ENCODE data around the gene APAF1.
"Not testable (repeated sequence)": the region's sequence is repeated elsewhere in the genome, so short reads cannot be mapped to it uniquely, and the experiment has no call there.

Gene APAF1

DNA sequence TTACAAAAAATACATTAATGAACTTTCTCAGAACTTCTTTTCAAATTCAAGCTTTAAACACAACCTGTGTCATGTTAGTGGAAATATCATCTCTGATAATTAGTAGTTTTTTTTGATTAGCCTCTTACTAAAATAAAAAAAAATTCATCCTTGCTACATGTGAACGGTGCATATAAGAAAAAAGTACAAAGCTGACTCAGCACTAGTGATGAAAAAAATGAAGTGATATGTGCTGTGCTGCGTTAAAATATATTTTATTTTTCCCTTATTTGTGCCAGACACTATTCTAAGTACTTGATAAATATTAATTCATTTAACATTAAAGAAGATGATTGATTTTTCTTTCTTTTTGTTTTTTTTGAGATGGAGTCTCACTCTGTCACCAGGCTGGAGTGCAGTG, 8.0 kb upstream of the APAF1 start:
- Histone ChIP-seq H3K4me3 (ENCODE audit: low read length in 2 of 2) (no peak overlapping the region), H3K4me1 (ENCODE audit: control insufficient read depth in 2 of 2, insufficient read depth in 2 of 2, low read length in 2 of 2) (no peaks in the 10 kb centered on the region), H3K9ac (ENCODE audit: low read depth in 1 of 2, low read length in 2 of 2) (no peak overlapping the region), H3K36me3 (ENCODE audit: control insufficient read depth in 2 of 2, insufficient read depth in 2 of 2, low read length in 2 of 2) (no peaks in the 10 kb centered on the region), H3K27me3 (ENCODE audit: control insufficient read depth in 2 of 2, insufficient read depth in 2 of 2, low read length in 2 of 2) (no peaks in the 10 kb centered on the region), H3K27ac (ENCODE audit: low read depth in 2 of 2, low read length in 2 of 2) (no peak overlapping the region), H3K9me3 (ENCODE audit: control insufficient read depth in 2 of 2, low read length in 2 of 2) (no peaks in the 10 kb centered on the region)

- H3K4me3 ChIP-seq (ENCODE audit: low read length in 2 of 2) = no peak overlapping the region
- H3K9ac ChIP-seq (ENCODE audit: low read depth in 1 of 2, low read length in 2 of 2) = no peak overlapping the region
- H3K4me1 ChIP-seq (ENCODE audit: control insufficient read depth in 2 of 2, insufficient read depth in 2 of 2, low read length in 2 of 2) = no peaks in the 10 kb centered on the region
- no peak overlapping the region for H3K27ac ChIP-seq (ENCODE audit: low read depth in 2 of 2, low read length in 2 of 2)
- no peaks in the 10 kb centered on the region for H3K27me3 ChIP-seq (ENCODE audit: control insufficient read depth in 2 of 2, insufficient read depth in 2 of 2, low read length in 2 of 2)
- H3K9me3 ChIP-seq (ENCODE audit: control insufficient read depth in 2 of 2, low read length in 2 of 2) = no peaks in the 10 kb centered on the region
- H3K36me3 ChIP-seq (ENCODE audit: control insufficient read depth in 2 of 2, insufficient read depth in 2 of 2, low read length in 2 of 2) = no peaks in the 10 kb centered on the region
These were observed 7.1 kb upstream of the APAF1 start for GRCh38 chr12:98638009-98638408.

DNA sequence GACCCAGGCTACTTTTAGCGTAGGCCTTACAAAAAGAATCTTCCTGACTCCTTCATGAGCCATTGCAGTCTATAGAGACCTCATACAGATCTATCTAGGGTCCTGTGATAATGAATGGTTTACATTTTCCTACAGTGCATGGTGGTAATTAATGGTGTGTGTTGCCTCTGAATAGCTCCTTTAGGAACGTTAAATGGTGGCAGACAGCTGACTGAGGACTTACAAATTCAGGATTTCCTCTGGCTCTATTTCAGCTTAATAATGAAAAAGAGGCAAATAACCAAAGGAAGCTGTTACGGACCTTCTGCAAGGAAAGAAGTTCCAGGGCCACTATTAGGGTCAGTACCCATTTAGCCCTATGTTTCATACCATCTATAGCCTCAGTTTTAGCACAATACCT, 5.6 kb upstream of the APAF1 start:
- no peak overlapping the region for H3K9ac ChIP-seq (ENCODE audit: low read depth in 1 of 2, low read length in 2 of 2)
- peaks cover 0 to 3% of the 10 kb centered on the region in 2 donors for H3K4me1 ChIP-seq (ENCODE audit: control insufficient read depth in 2 of 2, insufficient read depth in 2 of 2, low read length in 2 of 2)
- H3K36me3 ChIP-seq (ENCODE audit: control insufficient read depth in 2 of 2, insufficient read depth in 2 of 2, low read length in 2 of 2) = no peaks in the 10 kb centered on the region
- no peak overlapping the region for H3K4me3 ChIP-seq (ENCODE audit: low read length in 2 of 2)
- H3K27me3 ChIP-seq (ENCODE audit: control insufficient read depth in 2 of 2, insufficient read depth in 2 of 2, low read length in 2 of 2) = no peaks in the 10 kb centered on the region
- H3K9me3 ChIP-seq (ENCODE audit: control insufficient read depth in 2 of 2, low read length in 2 of 2) = no peaks in the 10 kb centered on the region
- H3K27ac ChIP-seq (ENCODE audit: low read depth in 2 of 2, low read length in 2 of 2) = no peak overlapping the region

- not testable (repeated sequence) for H3K27me3 ChIP-seq (ENCODE audit: control insufficient read depth in 2 of 2, insufficient read depth in 2 of 2, low read length in 2 of 2); H3K4me1 ChIP-seq (ENCODE audit: control insufficient read depth in 2 of 2, insufficient read depth in 2 of 2, low read length in 2 of 2); H3K36me3 ChIP-seq (ENCODE audit: control insufficient read depth in 2 of 2, insufficient read depth in 2 of 2, low read length in 2 of 2); H3K4me3 ChIP-seq (ENCODE audit: low read length in 2 of 2); H3K9me3 ChIP-seq (ENCODE audit: control insufficient read depth in 2 of 2, low read length in 2 of 2); H3K27ac ChIP-seq (ENCODE audit: low read depth in 2 of 2, low read length in 2 of 2); H3K9ac ChIP-seq (ENCODE audit: low read depth in 1 of 2, low read length in 2 of 2)
These were observed 2.3 kb upstream of the APAF1 start for GRCh38 chr12:98642801-98643200.

GRCh38 chr12:98644433-98644711, 718 bp upstream of the APAF1 start:
- H3K9ac ChIP-seq (ENCODE audit: low read depth in 1 of 2, low read length in 2 of 2) = peak overlapping the region; percentile 81 to 94

GRCh38 chr12:98645572-98646067, 530 bp downstream of the APAF1 start:
- peaks cover 6% of the 10 kb centered on the region in 2 donors for H3K4me1 ChIP-seq (ENCODE audit: control insufficient read depth in 2 of 2, insufficient read depth in 2 of 2, low read length in 2 of 2)

More at GRCh38 chr12:98644433-98644711, 718 bp upstream of the APAF1 start:
- H3K4me1 ChIP-seq (ENCODE audit: control insufficient read depth in 2 of 2, insufficient read depth in 2 of 2, low read length in 2 of 2) = peaks cover 6% of the 10 kb centered on the region in 2 donors
- H3K27ac ChIP-seq (ENCODE audit: low read depth in 2 of 2, low read length in 2 of 2) = peak overlapping the region; percentile 79 to 93
- no peaks in the 10 kb centered on the region for H3K27me3 ChIP-seq (ENCODE audit: control insufficient read depth in 2 of 2, insufficient read depth in 2 of 2, low read length in 2 of 2)
- no peaks in the 10 kb centered on the region for H3K9me3 ChIP-seq (ENCODE audit: control insufficient read depth in 2 of 2, low read length in 2 of 2)
- H3K36me3 ChIP-seq (ENCODE audit: control insufficient read depth in 2 of 2, insufficient read depth in 2 of 2, low read length in 2 of 2) = peaks cover 8 to 12% of the 10 kb centered on the region in 2 donors
- H3K4me3 ChIP-seq (ENCODE audit: low read length in 2 of 2) = peak overlapping the region; percentile 91 to 93

GRCh38 chr12:98646294-98647090, 1.4 kb downstream of the APAF1 start:
- Histone ChIP-seq H3K9ac (ENCODE audit: low read depth in 1 of 2, low read length in 2 of 2) (peak overlapping the region; percentile 90 to 94), H3K36me3 (ENCODE audit: control insufficient read depth in 2 of 2, insufficient read depth in 2 of 2, low read length in 2 of 2) (peaks cover 21 to 25% of the 10 kb centered on the region in 2 donors), H3K27ac (ENCODE audit: low read depth in 2 of 2, low read length in 2 of 2) (no peak overlapping the region), H3K4me3 (ENCODE audit: low read length in 2 of 2) (peak overlapping the region; percentile 91 to 93), H3K9me3 (ENCODE audit: control insufficient read depth in 2 of 2, low read length in 2 of 2) (no peaks in the 10 kb centered on the region), H3K4me1 (ENCODE audit: control insufficient read depth in 2 of 2, insufficient read depth in 2 of 2, low read length in 2 of 2) (peaks cover 6% of the 10 kb centered on the region in 2 donors), H3K27me3 (ENCODE audit: control insufficient read depth in 2 of 2, insufficient read depth in 2 of 2, low read length in 2 of 2) (no peaks in the 10 kb centered on the region)

More at GRCh38 chr12:98645572-98646067, 530 bp downstream of the APAF1 start:
- Histone ChIP-seq H3K36me3 (ENCODE audit: control insufficient read depth in 2 of 2, insufficient read depth in 2 of 2, low read length in 2 of 2) (peaks cover 17 to 20% of the 10 kb centered on the region in 2 donors), H3K9me3 (ENCODE audit: control insufficient read depth in 2 of 2, low read length in 2 of 2) (no peaks in the 10 kb centered on the region), H3K4me3 (ENCODE audit: low read length in 2 of 2) (peak overlapping the region; percentile 91 to 93), H3K27me3 (ENCODE audit: control insufficient read depth in 2 of 2, insufficient read depth in 2 of 2, low read length in 2 of 2) (no peaks in the 10 kb centered on the region), H3K27ac (ENCODE audit: low read depth in 2 of 2, low read length in 2 of 2) (peak overlapping the region; percentile 93 to 94), H3K9ac (ENCODE audit: low read depth in 1 of 2, low read length in 2 of 2) (peak overlapping the region; percentile 90 to 94)

DNA sequence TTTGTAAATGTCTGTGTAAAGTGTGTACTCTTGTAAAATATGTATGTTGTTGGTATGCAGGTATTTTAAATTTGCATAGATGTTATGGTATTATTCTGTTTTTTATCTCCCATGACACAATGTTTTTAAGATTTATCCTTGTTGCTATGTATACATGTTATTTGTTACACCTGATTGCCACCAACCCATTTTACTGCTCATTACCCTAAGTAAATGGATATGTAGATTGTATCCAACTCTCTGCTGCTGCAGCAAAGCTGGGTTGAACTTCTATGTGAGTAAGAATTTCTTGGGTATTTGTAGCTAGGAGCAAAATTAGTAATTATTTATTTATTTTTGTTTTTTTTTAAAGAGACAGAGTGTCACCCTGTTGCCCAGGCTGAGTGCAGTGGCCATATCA, 6.2 kb downstream of the APAF1 start:
- H3K36me3 ChIP-seq (ENCODE audit: control insufficient read depth in 2 of 2, insufficient read depth in 2 of 2, low read length in 2 of 2) = peaks cover 23 to 30% of the 10 kb centered on the region in 2 donors
- H3K27ac ChIP-seq (ENCODE audit: low read depth in 2 of 2, low read length in 2 of 2) = no peak overlapping the region
- no peaks in the 10 kb centered on the region for H3K9me3 ChIP-seq (ENCODE audit: control insufficient read depth in 2 of 2, low read length in 2 of 2)
- H3K4me1 ChIP-seq (ENCODE audit: control insufficient read depth in 2 of 2, insufficient read depth in 2 of 2, low read length in 2 of 2) = peaks cover 4% of the 10 kb centered on the region in 2 donors
- no peaks in the 10 kb centered on the region for H3K27me3 ChIP-seq (ENCODE audit: control insufficient read depth in 2 of 2, insufficient read depth in 2 of 2, low read length in 2 of 2)
- H3K4me3 ChIP-seq (ENCODE audit: low read length in 2 of 2) = no peak overlapping the region
- no peak overlapping the region for H3K9ac ChIP-seq (ENCODE audit: low read depth in 1 of 2, low read length in 2 of 2)

- Histone ChIP-seq H3K9me3 (ENCODE audit: control insufficient read depth in 2 of 2, low read length in 2 of 2) (no peaks in the 10 kb centered on the region), H3K27ac (ENCODE audit: low read depth in 2 of 2, low read length in 2 of 2) (no peak overlapping the region), H3K4me3 (ENCODE audit: low read length in 2 of 2) (no peak overlapping the region), H3K36me3 (ENCODE audit: control insufficient read depth in 2 of 2, insufficient read depth in 2 of 2, low read length in 2 of 2) (peaks cover 32 to 38% of the 10 kb centered on the region in 2 donors), H3K9ac (ENCODE audit: low read depth in 1 of 2, low read length in 2 of 2) (no peak overlapping the region), H3K27me3 (ENCODE audit: control insufficient read depth in 2 of 2, insufficient read depth in 2 of 2, low read length in 2 of 2) (no peaks in the 10 kb centered on the region), H3K4me1 (ENCODE audit: control insufficient read depth in 2 of 2, insufficient read depth in 2 of 2, low read length in 2 of 2) (no peaks in the 10 kb centered on the region)
These were observed 8.9 kb downstream of the APAF1 start for GRCh38 chr12:98653866-98654493.

DNA sequence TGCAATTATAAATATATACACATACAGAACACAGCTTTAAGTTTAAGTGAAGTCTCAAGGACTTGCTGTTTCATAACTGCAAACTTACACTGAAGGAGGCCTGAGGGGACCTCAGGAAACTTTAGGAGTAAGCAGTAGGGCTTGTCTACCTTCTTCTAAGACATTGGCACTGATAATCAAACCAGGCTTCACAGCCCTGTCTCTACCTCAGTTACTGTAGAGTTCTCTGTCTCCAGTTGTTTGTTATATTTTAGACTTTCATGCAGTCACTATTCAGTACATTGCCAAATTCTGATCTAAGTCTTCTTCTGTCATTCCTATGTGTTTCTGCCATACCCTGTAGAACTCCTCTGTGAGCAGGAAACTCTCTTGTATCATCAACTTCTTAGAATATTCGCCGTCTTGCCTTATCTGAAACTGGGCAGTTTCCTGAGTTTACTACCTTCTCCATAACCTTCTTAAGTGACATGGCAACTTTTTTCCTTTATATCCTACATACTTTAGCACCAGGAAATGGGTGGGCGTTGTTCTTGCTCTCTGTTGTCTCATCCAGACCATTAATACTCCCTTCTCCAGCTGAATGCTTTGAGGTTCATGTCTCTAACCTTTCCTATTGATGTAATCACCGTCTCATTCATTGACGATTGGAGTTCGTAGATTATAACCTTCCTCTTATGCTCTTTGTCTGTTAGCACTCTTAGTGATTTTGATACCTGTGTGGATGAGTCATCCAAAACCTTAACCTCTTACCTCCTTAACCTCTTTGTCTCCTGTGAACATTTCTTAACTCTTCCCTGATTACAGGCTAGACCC, 11.4 kb downstream of the APAF1 start:
- Histone ChIP-seq H3K9me3 (ENCODE audit: control insufficient read depth in 2 of 2, low read length in 2 of 2) (no peaks in the 10 kb centered on the region), H3K27ac (ENCODE audit: low read depth in 2 of 2, low read length in 2 of 2) (no peak overlapping the region), H3K9ac (ENCODE audit: low read depth in 1 of 2, low read length in 2 of 2) (no peak overlapping the region), H3K27me3 (ENCODE audit: control insufficient read depth in 2 of 2, insufficient read depth in 2 of 2, low read length in 2 of 2) (no peaks in the 10 kb centered on the region), H3K4me3 (ENCODE audit: low read length in 2 of 2) (no peak overlapping the region), H3K36me3 (ENCODE audit: control insufficient read depth in 2 of 2, insufficient read depth in 2 of 2, low read length in 2 of 2) (peaks cover 21 to 34% of the 10 kb centered on the region in 2 donors), H3K4me1 (ENCODE audit: control insufficient read depth in 2 of 2, insufficient read depth in 2 of 2, low read length in 2 of 2) (no peaks in the 10 kb centered on the region)

All from mucosa of rectum (tissue), 2 donors.